Body of pancreas (tissue), 4 donors: ENCODE results near the gene MRGPRD.

Source experiments
- CTCF ChIP-seq, 7 experiments: fragments of 450-650 bp in 4 of 7; fragments of 200-600 bp in 3 of 7; sonication (generic) in 3 of 7; IDR thresholded peaks; one replicate each; pipeline ENCODE4 v1.5.1; 2016 to 2019; ENCODE audit warnings: antibody characterized with exemption in 7 of 7
- POLR2A ChIP-seq, 3 donors: fragments of 450-650 bp; IDR thresholded peaks; one replicate each; pipeline ENCODE4 v1.6.1; 2016; ENCODE audit warnings: antibody characterized with exemption in 3 of 3, mild to moderate bottlenecking in 2 of 3

- TF ChIP-seq CTCF (IDR thresholded peaks at IDR 0.05) (no peak), POLR2A (IDR thresholded peaks at IDR 0.05) (no peak)
Observed at GRCh38 chr11:68960294-68961071, 20.3 kb downstream of the MRGPRD start.
